Dermis microvascular lymphatic vessel endothelial cell (primary cell): ENCODE results near the gene CHRM1. TPM values are rescaled to one million over a fixed set of nuclear protein-coding genes. Genes with fewer than 3 reads are reported as not detected.
"Not testable (repeated sequence)": the region's sequence is repeated elsewhere in the genome, so short reads cannot be mapped to it uniquely, and the experiment has no call there.

Source experiments
- DNase-seq, 2 donors: peaks; one replicate each; pipeline versions ENCODE4 v3.0.0 to v3.0.0-alpha.2; 2010; ENCODE audit warnings: low read depth in 2 of 2
- total RNA-seq: library from RNA; depleted of rRNA; stranded (reverse); fragments of >200 nt; gene quantifications from 2 replicates; pipeline ENCODE4 v1.2.1, GENCODE V29; 2014

Gene CHRM1, protein sequence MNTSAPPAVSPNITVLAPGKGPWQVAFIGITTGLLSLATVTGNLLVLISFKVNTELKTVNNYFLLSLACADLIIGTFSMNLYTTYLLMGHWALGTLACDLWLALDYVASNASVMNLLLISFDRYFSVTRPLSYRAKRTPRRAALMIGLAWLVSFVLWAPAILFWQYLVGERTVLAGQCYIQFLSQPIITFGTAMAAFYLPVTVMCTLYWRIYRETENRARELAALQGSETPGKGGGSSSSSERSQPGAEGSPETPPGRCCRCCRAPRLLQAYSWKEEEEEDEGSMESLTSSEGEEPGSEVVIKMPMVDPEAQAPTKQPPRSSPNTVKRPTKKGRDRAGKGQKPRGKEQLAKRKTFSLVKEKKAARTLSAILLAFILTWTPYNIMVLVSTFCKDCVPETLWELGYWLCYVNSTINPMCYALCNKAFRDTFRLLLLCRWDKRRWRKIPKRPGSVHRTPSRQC
- not detected in 2 replicates for total RNA-seq

DNA sequence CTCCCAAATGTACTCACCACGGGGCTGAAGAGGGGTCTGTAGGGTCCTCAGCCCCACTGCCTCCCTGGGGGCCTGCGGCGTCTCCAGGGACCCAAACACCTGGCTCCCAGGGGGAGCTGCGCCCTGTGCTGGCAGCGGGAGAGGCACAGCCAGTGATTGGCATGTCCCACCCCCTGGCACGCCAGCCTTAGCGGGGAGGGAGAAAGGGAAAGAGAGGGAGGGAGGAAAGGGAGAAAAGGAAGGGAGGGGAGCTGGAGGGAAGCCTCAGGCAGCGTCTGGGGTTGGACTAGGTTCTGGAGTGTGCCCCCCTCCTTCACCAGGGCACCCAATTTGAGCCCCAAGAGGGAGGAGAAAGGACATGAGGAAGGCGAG lies at the start of gene CHRM1:
CHRM1 (minus strand) TSS at position 163 of the 372 bp plus-strand sequence. CDS start 10,263 bp downstream, outside the sequence.
- DNase-seq = no peak

DNA sequence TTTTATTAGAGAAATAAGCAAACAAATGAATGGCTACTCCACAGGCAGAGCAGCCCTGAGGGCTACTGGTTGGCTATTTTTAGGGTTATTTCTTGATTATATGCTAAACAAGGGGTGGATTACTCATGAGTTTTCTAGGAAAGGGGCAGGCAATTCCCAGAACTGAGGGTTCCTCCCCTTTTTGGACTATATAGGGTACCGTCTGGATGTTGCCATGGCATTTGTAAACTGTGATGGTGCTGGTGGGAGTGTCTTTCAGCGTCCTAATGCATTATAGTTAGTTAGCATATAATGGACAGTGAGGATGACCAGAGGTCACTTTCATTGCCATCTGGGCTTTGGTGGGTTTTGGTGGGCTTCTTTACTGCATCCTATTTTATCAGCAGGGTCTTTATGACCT lies 44.4 kb upstream of the CHRM1 start:
- DNase-seq = no peak

DNA sequence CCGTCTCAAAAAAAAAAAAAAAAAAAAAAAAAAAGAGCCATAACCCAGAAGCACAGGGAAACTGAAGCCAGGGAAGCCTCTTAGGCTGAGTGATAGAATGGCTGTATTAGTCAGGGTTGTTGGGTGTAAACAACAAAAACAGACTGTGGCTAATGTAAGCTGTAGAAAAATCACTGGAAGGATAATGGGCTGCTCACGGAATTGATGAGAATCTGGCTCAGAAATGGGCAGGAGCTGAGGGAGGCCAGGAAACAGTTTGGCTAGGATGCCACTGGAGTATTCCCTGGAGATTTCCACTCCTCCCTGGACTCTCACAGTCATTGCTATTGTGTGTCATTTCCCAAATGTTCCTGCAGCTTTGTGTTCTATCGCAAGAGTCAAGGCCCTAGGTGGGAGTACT lies 41.2 kb upstream of the CHRM1 start:
- no peak for DNase-seq

DNA sequence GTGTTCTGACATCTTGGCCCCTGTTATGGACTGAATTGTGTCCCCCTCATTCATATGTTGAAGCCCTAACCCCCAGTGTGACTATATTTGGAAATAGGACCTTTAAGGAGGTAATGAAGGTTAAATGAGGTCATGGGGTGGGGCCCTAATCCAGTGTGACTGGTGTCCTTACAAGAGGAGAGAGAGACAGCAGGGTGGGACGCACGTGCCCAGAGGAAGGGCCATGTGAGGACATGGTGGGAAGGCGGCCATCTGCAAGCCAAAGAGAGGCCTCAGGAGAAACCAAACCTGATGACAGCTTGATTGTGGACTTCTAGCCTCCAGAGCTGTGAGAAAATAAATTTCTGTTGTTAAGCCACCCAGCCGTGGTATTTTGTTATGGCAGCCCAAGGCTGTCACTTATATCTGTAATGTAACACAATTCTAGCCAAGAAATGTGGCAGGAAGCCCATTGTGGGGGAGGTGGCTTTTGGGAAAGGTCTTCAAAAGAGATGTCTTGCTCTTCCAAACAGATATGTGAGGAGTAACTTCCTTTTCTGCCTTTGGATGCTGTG lies 39.9 kb upstream of the CHRM1 start:
- DNase-seq = no peak

DNA sequence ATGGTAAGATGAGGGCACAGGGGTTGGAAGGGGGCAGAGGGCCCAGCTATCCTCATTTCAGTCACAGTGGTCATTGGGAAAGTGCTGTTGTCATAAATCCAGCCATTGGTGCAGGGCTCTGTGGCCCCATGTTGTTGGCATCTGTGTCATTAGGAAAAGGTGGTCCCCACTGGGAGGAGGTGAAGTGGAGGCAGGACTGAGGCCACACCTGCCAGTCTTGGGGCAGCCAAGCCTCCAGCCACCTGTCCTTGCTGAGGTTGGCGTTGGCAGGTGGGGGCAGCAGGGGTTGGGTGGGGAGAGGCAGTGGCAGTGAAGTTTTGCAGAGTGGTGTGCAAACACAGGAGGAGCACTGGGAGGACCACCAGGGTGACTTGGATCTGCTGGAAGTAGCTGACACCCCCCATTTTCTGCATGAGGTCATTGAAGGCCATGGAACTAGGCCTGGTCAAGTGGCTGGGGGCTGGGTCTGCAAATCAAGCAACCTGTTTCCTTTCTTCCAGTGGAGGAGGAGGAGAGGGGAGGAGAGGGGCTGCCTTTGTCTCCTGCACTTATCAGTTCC lies 38.3 kb upstream of the CHRM1 start:
- no peak for DNase-seq

DNA sequence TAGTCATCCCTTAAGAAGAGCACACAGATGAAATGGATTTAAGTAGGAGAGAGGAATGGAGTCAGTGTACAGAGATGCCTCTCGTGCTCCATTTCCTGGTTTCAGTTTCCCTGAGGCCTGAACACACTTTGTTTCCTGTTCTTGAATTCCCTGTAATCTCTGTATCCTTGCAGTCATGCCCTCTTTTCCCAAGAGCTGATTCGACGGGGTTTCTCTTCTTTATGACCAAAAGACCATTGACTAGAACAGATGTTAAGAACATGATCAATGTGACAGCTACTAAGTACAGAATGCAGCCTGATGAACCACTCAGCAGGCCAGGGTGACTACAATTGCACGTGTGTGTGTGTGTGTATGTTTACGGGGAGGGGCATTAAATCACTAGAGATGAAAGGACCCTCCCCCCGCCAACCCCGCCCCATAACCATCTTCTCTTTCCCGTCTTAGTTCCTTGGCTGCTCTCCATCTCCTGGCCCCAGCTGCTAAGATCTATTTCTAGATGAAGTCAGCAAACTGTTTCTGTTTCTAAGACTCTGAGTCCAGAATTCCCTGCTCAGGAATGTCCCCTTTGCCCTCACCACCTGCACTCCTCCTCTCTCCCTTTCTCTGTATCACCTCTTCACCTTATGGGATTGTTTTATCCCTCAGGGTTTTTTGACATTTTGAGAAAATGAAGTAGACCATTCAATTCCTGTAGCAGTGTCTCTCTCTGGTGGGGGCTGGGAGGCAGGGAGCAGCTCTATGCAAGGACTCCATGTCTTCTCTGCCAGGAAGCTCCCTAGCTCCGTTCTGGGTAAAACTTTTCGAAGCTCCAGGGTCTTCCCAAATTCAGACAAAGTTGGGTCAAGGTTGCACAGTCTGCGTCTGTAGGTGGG lies 37.6 kb upstream of the CHRM1 start:
- DNase-seq = no peak

DNA sequence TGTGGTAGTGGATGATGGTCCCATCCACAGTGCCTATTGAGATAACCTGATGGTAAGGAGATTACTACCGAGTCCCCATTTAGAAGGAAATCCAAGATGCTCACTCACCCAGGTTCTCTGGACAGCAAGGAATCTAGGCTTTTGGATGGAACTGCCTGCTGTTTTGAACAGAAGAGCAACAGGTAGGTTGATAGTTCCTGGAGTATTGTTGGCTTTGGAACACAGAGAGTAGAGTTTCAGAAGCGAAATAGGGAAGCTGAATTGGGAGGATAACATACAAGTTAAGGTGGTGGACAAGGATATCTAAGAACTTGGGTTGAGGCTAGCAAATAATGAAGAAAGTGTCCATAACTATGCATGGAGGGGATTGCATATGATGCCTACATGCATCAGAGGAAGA lies 36.0 kb upstream of the CHRM1 start:
- no peak for DNase-seq

DNA sequence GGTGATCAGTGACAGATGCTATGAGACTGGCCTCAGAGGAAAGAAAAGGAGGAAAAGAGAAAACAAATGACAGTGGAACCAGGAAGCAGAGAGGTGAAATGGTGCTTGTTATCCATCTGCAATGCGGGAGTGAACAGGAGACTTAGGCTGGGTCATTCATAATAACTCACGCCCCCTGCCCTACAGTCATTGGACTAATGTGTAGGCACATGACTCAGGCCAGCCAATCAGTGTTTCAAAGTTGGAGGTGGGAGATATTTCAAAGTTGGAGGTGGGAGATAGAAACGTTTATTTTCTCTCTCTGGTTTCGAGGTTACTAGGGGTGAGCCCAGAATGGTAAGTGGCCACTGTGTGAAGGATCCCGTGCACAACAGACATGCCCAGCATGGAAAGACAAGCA lies 33.3 kb upstream of the CHRM1 start:
- DNase-seq = no peak

DNA sequence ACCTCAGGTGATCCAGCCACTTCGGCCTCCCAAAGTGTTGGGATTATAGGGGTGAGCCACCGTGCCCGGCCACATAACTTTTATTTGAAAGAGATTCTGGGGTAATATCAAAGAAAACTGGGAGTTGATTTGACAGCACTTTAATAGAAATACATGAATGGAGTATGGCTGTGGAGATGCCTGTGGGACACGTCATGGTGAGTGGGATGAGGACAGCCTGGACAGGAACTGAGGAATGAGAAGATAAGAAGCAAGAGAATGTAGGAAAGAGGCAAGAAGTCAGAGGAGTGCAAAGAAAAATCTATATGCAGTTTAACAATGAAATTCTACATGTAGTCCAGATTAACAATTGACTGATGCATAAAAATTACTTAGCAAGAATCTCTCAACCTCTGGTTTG lies 32.6 kb upstream of the CHRM1 start:
- DNase-seq = no peak

DNA sequence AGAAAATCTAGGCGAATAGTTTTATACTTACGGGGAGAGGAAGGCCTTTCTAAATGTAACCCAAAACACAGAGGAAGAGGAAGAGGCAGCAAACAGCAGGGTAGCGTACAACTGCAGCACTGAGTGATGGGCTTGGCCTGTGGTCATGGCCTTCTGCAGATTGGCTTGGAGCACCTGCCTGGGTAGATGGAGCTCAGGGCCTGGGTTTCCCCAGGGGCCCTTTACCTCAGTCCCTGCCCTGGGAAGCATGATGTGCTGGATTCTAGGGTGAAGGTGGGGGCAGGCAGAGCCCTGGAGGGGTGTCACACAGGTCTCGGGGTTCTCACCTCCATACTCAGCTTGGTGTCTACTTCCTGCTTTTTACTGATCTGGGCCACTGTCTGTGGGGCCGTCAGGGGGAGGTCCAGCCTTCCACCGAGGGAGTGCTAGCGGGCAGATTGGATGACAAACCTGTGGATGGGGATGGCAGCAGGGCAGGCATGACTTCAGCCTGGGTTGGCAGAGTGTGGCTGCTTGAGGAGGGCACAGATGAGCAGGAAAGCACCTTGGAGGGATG lies 27.7 kb upstream of the CHRM1 start:
- DNase-seq = no peak

DNA sequence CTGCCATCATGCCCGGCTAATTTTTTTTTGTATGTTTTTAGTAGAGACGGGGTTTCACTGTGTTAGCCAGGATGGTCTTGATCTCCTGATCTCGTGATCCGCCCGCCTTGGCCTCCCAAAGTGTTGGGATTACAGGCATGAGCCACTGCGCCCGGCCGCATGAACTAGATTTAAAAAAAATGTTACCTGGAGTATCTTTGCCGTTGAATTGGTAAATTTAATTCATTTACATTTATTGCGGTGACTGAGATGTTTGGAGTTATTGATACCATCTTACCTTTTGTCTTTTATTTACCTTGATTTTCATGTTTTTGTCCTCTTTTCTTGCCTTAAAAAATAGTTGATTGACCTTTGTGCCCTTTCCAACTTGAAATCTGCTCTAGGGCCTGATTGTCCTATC lies 24.4 kb upstream of the CHRM1 start:
- DNase-seq = not testable (repeated sequence)

DNA sequence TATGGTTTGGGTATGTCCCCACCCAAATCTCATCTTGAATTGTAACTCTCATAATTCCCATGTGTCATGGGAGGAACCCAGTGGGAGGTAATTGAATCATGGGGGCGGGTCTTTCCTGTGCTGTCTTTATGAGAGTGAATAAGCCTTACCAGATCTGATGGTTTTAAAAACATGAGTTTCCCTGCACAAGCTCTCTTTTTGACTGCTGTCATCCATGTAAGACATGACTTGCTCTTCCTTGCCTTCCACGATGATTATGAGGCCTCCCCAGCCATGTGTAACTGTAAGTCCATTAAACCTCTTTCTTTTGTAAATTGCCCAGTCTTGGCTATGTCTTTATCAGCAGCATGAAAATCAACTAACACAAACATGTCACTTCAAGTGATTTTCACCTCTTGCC lies 16.4 kb upstream of the CHRM1 start:
- DNase-seq = not testable (repeated sequence)

DNA sequence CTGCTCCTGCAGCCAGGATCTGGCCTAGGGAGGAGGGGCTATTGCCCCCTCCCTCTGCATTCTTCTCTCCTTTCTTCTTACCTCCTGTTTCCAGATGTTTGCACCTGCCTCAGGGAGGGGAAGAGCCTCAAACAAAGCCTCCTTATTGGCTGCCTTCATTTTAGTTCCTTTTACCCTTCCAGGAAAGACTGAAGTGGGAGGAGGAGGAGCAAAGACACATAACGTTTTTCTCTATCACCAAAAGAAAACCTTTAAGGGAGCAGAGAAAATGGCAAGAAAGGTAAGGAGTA lies 13.3 kb upstream of the CHRM1 start:
- no peak for DNase-seq

DNA sequence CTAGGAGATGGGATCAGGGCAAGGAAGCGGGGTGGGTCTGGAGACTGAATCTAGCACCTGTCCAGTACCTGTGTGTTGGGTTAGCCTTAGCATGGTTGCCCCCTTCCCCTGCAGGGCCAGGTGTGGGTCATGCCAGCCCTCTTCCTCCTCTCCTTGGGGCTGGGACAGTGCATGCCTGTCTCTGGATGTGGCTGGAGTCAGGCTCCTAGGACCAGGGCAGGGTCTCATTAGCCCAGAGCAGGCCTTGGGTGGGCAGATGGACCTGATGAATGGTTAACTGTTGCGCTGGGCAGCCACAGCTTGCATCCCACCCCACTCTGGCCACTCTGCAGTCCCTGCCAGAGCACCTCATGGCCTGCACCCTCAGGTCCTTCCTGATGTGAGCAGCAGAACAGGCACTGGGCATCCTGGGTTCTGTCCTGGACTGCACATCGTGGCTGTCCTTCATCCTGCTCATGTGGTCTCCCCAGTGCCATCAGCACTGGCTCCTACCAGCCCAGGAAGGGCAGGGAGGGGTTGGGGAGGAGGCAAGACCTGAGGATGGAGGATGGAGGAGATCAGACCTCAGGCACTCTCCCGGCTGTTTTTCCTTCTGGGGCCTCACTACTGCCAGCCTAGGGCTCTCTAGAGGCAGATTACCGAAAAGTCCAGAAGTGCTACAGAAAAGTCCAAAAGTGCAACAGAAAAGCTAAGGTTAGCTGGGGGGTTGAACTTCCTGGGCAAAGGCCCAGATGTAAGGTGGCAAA lies 12.8 kb upstream of the CHRM1 start:
- DNase-seq = no peak

DNA sequence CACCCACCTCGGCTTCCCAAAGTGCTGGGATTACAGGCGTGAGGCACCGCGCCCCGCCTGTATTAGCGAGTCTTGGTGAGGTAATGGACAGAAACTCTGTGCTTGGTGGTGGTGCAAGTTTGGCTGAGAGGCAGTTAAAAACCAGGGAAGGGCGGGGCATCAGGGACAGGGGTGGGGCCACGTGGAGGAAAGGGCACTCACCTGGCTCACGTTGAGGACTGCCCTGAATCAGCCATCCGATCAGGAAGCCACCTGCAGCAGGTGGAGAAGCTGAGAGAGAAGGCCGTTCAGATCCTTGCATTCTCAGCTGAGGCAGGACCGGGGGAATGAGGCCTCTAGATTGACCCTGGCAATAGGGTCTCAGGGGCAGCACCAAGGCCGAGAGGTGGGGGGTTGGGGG lies 12.1 kb upstream of the CHRM1 start:
- no peak for DNase-seq

DNA sequence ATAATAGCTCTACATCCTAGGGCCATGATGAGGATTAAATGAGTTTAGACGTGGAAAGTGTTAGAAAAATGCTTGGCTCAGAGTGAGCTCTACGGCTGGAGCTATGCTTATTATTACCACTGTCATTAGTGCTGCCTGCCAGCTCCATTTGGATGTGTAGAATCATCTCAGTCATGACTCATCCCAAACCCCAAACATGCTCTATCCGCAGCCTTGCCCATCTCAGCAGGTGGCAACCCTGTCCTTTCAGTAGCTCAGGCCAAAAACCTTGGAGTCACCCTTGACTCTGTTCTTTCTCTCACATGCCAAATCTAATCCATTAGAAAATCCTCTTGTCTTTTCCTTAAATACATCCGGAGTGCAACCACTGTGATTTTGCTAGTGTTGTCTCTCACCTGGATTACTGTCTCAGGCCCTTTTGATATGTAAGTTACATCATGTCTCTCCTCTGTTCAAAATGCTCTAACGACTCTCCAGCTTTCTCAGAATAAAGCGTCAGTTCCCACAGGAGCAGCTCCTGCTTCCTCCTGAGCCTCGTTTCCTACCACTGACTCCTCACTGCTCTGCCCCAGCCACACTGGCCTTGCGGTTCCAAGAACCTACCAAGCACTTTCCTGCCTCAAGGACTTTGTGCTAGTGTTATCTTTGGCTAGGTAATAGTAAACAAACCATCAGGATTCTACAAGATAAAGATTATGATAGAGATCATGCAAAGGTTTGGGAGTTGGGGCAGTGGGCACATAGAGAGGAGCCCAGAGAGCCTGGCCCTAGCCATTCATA lies 10.5 kb upstream of the CHRM1 start:
- DNase-seq = no peak

DNA sequence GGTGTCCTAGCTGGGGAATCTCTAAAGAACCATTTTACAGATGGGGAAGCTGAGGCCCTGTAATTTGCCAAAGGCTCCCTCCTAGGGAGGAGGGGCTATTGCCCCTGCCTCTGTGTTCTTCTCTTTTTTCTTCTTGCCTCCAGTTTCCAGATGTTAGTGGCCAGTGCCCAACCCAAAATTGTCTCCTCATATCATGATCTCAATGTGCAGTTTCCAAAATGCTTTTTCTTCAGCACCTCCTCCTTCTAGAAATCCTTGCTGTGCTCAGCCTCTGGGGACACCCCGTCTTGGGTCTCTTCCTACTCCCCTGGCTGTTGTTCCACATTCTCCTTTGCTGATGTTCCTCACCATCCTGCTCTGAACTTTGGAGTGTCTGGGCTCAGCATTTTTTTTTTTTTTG lies 9.5 kb upstream of the CHRM1 start:
- DNase-seq = no peak

DNA sequence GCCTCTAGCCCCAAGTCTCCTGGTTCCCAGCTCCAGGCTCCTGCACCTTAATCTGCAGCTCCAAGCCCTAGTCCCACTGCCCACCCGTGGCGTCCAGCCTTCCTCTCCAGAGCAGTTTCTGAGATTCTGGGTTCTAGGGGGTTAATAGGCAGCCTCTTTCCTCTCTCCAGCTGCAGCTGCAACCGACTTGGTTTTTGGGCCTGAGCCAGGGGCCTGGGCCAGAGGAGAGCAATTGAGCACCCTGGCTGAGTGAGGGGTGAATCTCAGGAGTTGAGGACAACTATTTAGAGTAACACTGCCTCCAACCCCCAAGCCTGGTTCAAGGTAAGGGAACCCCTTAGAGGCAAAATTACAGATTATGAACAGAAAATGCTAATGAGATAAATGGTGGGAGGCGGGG lies 9.0 kb upstream of the CHRM1 start:
- no peak for DNase-seq

DNA sequence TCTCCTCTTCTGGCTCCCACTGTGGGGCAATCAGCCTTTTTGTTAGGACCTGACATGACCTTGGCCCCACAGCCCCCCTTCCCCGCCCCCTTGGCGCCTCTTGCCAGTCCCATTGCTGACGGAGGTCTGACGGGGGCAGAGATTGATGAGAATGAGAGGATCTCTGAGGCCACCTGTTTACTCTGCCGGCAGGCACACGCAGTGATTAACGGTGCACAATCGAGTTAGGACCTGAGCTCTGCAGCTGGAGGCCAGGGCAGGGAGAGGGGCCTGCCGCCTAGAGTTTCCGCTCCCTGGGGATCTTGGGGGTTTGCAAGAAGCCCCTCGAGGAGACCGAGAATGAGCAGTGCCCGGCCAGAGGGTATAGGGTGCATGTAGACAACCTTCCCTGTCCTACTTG lies 6.8 kb upstream of the CHRM1 start:
- DNase-seq = no peak

DNA sequence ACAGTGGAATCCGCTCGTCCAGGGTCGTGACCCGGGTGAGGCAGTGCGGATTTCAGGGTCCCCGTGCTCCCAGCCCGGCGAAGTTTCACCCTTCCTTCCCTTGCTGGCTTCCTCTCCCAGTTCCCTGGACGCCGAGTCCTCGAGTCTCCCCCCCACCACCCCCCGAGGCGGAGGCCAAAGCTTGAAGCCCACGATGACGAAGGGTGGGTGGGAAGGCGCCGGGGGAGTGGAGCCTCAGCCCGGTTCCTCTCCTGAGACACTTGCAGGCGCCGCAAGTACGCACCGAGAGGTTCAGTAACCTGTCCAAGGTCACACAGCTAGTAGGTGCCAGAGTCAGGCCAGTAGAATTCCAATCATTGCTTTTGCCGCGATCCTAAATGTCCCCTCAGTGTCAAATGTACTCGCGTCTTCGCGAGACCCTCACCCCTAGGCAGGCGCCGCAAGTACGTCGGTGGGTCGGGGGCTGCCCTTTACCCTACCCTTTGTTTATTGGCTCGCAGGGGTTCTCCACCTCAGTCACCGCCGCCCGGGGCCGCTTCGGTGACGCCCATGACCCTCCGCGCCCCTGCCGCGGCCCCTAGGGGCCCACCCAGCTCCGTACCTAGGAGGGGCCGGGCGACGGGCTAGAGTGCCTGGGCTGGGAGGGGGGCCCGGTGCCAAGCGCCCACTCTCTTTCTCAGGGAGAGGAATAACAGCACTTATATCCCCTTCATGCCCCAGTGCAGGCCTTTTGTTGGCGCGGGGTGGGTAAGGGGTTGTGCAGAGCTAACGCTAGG lies 5.7 kb upstream of the CHRM1 start:
- DNase-seq = no peak
